GM04504 (cell line): ENCODE data around the gene NES.
"Not testable (repeated sequence)": the region's sequence is repeated elsewhere in the genome, so short reads cannot be mapped to it uniquely, and the experiment has no call there.

Source experiments
- DNase-seq: peaks from one replicate; pipeline ENCODE4 v3.0.0-alpha.2; 2012; ENCODE audit warnings: low read depth

The NES gene

DNA sequence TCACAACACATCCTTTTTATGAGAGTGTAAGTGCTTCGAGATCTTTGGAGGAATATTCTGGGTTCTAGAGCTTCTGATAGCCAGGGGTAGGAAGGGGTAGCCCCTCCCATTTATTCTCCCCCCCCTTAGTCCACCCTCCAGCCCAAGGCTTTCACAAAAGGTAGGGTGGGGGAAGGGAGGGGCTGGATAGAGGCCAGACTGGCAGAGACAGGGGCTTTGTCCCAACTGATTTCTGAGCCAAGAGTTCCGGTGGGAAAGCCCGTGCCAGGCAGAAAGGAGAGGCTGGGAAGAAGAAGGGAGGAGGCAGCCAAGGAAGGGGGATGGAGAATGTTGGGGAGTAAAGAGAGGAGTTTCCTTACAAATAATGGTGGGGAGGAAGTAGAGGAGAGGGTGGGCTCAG is 32.2 kb downstream of the NES start:
- no peak for DNase-seq

DNA sequence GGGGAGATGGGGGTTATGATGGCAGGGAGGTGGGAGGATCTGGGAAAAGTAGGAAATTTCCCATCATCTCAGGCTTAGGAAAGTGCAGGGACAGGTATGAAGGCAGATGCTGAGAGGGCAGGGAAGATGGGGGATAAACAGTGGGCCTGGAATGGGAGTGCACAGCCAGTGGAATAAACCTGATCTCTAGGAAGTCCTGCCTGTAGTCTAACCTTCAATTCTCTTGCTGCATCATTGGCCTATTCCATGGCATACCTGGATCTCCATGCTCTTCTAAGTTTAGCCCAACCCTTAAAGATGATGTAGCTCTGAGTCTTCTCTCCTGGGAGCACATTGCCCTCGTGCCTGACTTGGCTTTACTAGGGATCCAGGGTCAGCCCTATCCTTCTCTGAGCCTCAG is 32.6 kb downstream of the NES start:
- no peak for DNase-seq

DNA sequence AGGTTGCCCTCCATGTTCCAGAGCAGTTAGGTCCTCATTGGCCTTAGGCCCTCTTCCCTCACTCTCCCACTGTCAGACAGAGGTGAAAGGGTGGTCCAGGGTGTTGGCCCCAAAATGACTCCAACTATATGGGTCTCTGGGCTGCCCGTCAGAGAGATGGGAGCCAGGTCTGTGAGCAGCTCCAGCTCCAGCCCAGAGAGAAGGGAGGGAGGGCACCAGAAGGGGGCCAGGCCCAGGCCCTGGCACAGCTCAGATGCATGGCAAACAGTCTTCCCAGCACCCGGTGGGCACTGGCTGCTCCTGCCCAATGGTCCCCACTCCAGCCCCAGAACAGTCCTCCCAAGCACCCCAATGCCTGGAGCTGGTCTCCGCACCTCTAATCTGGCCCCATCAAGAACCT is 33.1 kb downstream of the NES start:
- DNase-seq: no peak

DNA sequence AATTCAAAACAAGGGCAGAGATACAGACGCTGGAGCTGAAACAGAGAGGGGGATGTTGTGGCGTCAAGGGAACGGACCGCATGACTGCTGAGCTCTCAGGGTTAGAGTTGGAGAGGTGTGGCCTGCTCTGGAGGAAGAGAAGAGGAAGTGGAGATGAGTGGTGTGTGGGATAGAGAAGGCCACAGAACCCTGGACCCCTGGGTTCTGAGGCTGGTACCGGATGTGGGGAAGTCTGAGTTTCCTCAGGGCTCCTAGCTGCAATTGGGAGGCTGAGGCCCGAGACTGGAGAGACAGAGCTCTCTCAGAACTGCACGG is 33.5 kb downstream of the NES start:
- DNase-seq: no peak

DNA sequence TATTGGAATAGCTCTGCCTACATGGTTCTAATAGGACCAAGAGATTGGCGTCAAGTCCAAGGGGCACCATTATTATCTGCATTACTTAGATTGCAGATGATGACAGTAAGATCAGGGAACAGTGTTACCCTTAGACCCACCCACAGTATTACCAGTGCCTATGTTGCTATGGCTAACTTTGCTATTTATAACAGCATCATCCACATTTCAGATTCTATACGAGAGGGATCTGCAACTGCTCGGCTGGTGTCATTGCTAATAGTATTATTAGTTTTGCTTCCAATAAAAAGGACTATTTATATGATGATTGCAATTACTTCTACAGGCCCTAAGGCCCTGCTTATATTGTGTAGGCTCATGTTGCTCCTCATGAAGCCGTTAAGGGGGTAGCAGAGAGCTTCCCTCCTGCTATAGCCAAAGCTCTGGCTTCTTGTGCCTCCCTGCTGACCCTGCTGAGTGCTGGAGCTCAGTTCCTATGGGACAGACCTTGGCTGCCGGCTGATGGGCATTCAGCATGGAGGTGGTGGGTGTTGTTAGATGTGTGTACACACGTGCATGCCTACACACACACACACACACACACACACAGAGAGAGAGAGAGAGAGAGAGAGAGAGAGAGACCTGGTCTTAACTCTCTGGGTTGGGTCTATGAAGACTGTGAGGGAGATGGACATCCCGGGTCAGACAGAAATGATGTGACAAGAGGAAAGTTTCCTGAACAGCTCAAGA is 34.0 kb downstream of the NES start:
- no peak for DNase-seq

DNA sequence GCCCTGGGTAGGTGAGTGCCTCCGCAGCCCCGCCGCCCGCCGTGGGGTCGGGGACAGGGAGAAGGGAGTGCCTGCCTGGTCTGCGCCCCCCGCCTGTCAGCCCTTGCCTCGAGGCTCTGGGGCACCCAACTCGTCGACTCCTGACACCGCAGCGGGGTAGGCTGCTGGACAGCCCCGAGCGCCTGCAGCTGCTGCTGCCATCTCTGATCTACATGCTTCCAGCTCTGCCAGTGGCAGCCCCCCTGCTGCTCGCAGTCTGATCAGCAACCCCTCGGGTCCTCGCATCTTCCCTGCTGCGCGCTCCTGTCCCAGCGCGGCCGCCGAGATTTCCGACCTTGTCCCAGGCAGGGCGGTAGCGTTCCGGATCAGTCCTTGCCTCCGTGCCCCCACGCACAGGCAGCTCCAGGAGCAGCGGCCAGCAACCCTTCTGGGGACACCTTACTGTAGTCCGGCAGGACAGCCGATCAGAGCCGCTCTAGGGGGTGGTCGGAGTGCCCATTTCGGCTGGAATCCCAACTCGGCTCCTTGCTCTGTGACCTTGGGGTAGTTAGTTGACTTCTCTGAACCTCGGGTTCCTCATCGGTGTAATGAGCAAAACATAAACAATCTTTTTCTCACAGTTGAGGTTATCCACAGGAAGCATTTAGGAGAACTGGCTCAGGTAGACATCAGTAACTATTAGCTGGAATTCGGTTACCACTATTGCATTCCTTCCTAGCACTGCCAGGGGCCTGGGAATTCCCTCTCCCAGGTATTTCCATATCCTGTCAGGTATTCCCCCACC is 34.8 kb downstream of the NES start:
- no peak for DNase-seq

DNA sequence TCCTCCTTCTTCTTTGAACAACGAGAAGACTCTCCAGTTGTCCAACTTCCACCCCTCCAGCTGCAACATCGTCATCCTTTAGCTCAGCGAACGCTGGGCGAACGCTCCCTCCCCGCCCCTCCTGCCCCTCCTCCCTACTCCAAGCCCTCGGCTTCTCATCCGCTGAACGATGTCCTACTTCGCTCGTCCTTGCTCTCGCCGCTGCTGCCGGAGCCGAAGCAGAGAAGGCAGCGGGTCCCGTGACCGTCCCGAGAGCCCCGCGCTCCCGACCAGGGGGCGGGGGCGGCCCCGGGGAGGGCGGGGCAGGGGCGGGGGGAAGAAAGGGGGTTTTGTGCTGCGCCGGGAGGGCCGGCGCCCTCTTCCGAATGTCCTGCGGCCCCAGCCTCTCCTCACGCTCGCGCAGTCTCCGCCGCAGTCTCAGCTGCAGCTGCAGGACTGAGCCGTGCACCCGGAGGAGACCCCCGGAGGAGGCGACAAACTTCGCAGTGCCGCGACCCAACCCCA is 35.4 kb downstream of the NES start, which contains the start of gene BCAN:
Gene BCAN, plus strand, starts transcription at position 357 of the 504 bp plus-strand sequence. CDS start 3,938 bp downstream, outside the sequence.
- no peak for DNase-seq

DNA sequence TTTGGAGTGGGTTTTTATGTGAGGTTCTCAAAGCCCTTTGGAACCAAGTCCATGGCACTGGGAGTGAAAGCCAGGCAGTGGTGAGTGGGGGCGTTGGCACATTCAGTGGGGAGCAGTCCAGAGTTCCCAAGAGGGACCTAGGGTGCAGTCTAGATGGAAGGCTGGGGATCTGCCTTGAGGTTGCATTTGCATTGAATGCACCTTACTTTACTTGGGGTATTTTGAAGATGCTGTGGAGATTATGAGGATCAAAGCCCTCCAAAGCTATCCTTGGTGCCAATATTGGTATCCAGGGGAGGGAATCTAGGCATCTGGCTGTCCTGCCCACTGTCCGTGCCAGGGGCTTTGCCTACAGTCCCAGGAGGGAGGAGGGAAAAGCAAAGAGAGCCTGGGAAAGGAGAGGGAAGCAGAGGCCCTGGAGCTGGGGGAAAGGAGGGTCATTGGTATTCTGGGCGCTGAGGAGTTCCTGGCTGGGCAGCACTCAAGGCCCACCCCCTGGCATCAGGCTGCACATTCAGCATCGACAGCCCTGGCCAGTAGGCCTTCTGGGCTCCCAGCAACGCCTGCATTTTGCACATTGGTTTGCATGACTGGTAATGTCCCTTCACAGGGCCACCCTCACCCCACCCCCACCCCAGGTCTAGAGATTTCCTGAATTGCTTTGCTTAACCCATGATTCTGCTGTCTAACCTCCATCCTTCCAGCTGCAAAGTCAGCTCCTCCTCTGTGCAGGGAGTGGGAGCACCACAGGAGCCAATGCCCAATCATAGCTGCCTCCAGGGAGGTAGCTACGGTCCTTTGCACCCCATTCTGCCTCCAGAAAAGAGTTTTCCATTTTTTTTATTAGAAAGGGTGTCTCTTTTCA is 36.1 kb downstream of the NES start:
- no peak for DNase-seq

DNA sequence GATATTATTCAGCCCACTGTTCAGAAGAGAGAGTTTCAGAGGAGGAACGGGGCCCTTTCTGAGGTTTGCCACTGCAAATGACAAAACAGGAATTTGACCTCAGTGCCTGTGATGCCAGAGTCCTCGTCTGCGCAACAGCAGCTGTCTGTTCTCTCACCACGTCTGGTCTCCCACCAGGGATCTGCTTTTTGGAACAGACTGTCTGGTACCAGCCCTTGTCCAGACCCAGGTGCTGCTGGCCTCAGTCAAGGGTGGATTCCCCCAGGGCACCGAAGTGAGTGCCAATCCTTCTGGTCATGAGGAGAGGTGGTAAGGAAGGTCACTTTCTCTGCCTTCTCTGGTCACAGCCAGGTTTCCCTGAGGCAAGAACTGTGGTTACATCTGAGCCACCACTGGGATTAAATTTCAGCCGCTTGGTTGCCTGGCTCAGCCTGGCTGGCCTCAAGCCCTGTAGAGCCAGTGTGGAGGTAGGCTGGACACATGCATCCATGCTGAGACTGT is 37.6 kb downstream of the NES start:
- DNase-seq: no peak

DNA sequence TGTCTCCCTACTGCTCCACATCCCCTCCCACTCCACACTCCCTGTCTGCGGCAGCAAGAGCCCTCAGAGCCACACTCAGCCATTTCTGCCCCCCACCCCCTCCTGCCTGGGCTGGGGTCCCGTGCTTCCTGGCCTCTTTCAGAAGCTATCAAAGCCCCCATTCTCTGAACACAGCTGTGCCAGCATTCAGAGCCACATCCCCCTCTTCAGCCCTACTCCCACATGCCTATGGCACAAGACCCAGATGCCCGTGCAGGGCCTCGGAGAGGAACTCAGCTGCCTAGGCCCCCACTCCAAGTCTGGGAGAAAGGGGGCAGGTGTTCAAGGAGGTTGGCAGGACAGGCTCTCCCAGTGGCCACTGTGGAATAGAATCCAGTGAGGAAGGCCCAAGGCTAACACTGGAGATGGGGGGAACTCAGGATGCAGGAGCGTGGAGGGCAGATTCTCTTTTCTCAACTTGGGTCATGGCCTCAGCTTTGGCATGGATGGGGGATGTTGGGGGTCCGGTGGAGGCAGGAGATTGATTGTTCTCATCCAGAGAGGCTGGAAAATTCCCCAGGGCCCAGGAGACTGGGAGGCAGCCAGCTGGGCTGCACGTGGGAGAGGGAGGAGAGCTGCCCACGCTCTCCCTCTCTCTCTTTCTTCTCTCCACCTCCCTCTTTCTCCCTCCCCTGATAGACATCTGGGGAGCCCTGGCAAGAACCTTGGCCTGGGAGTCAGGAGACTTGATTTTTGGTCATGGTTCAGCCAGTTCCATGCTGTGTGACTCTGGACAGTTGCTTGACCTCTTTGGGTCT is 38.8 kb downstream of the NES start:
- no peak for DNase-seq

DNA sequence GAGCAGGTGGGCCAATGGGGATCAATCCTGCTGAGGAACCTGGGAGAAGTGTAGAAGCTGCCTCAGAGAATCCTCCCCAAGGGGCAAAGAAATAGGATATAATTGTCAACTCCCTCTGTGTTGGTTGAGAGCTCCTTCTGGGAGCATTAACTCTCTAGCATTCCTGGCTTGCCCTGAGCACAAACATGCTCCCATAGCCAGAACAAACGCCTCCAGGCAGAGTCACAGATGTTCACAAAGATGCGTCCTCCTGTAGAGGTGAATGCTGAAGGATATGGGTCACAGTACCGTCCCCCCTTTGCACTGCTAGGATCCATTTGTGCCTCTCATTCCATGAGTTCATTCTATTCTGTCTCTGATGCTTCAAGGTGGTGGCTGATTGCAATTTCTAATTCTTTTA is 44.9 kb downstream of the NES start:
- no peak for DNase-seq

DNA sequence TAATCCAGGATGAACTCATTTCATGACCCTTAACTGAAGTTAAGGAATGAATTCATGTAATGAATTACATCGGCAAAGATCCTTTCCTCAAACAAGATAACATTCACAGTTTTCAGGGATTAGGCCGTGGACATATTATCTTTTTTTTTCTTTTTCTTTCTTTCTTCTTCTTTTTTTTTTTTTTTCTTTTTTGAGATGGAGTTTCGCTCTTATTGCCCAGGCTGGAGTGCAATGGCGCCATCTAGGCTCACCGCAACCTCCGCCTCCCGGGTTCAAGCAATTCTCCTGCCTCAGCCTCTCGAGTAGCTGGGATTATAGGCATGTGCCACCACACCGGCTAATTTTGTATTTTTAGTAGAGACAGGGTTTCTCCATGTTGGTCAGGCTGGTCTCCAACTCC is 46.1 kb downstream of the NES start:
- not testable (repeated sequence) for DNase-seq

DNA sequence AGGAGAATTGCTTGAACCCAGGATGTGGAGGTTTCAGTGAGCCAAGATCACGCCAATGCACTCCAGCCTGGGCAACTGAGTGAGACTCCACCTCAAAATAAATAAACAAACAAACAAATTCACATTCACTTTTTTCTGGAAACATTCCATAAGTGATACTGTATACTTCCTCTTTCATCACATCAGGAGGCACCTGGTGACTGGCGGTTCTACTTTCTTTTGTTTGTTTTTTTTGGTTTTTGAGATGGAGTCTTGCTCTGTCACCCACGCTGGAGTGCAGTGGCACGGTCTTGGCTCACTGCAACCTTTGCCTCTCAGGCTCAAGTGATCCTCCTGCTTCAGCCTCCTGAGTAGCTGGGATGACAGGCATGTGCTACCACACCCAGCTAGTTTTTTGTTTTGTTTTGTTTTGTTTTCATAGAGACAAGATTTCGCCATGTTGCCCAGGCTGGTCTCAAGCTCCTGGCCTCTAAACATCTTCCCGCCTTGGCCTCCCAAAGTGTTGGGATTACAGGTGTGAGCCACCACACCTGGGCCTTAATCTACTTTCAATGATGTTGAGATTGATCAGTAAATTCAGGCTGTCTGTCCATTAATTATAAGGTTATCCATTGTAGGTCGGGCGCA is 47.3 kb downstream of the NES start:
- DNase-seq: no peak

DNA sequence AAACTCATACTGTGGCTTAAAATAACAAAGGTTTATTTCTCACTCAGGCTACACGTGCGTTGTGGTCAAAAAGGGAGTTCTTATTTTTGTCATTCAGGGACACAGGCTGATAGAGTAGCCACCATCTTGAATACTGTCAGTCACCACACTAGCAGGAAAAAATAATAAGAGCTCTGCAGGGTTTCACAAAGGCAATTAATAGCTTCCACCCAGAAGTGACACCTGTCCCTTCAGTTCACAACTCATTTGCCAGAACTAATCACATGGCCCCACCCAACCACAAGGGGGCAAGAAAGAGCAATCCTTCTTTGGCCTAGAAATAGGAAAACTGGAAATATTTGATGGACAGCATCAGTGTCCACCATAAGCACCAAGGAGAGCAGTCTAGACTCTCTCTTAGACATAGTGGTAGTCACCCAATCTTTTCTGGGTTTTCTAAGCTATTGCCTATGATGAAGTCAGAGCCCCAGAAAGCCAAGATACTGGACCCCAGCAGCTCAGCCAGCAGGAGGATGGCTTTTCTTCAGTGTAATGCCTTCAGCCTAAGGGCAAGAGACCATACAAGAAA is 49.8 kb downstream of the NES start:
- DNase-seq: no peak

DNA sequence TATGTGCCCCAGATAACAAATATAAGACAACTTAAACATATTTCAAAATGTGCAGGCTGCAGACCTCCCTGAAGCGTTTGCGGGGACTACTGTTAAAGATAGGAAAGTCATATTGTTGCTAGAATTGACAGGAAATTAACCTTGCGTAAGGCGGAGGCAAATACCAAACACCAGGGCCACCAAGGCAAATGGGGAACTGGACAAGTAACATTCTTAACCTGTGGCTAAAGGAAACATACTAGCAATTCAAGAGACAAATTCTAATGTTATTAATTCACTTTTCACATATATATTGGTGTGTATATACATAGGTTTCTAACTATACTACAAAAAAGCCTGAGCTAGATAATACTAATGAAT is 51.1 kb downstream of the NES start:
- no peak for DNase-seq

DNA sequence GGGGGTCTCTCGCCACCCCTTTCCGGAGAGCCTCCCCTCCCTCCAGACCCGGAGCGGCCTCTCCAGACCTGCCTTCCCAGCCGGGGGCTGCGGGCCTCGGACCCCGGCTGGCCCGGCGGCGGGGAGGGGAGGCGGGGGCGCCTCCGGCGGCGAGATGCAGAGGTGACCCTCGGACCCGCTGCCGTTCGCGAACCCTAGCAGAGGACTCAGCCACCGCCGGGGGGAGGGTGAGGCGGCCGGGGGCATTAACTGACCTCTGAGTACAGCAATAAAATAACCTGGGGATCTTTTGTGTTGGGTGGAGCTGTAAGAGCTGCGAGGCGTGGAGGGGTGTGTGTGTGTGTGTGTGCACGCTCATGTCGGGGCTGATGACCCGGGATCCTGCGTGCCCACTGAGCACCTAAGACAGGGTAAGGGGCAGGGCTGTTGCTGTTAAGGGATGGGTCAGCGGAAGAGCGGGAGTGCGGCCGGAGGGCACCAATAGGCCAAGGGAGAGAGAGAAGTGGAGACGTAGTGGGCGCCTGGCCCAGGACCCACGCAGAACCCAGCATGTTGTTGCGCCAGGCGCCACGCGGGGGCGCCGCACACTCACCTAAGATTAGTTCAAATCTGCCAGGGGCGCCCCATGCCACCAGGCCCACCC is 51.6 kb downstream of the NES start:
- no peak for DNase-seq

DNA sequence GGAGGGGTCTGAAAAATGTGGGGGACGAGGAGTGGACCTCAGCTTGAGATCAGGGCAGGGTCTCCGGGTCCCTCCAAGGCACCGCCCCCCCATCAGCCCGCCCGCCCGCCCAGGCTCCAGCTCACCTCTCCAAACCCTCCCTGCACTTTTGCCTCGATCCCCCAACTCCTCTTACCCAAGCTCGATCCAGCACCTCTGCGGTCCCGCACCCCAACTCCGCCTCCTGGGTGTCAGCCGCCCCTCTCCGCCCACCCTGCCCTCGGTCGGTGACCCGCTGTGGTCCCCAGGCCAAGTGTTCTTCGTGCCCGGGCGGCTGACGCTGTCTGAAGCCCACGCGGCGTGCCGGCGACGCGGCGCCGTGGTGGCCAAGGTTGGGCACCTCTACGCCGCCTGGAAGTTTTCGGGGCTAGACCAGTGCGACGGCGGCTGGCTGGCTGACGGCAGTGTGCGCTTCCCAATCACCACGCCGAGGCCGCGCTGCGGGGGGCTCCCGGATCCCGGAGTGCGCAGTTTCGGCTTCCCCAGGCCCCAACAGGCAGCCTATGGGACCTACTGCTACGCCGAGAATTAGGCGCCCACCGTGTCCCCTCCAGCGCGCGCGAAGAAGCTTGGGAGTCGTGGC is 52.3 kb downstream of the NES start:
- no peak for DNase-seq

DNA sequence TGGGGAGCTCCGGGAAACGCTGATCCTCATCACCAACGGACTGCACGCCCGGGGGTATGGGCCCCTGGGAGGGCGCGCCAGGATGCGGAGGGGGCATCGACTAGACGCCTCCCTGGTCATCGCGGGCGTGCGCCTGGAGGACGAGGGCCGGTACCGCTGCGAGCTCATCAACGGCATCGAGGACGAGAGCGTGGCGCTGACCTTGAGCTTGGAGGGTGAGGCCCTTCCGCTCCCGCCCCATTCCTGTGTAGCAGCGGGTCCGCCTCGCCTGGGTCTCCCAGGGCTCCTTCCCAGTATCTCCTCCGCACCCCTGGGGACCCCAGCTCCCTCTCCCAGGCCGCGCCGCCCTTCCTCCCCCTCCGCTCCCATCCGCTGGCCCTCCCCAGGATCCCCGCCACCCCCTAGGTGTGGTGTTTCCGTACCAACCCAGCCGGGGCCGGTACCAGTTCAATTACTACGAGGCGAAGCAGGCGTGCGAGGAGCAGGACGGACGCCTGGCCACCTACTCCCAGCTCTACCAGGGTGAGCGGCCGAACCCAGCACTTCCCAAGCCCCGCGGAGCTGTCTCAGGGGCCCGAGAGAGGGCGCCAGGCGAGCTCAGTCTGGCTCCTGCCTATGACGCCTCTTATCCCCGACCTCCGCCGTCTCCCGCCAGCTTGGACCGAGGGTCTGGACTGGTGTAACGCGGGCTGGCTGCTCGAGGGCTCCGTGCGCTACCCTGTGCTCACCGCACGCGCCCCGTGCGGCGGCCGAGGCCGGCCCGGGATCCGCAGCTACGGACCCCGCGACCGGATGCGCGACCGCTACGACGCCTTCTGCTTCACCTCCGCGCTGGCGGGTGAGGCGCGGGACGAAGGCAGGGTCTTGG is 53.0 kb downstream of the NES start:
- no peak for DNase-seq
